ENCODE measurements around the gene GUCA2A. TPM values are rescaled to one million over a fixed set of nuclear protein-coding genes. Genes with fewer than 3 reads are reported as not detected.
A peak's percentile ranks its signal among the peaks of the same experiment; 100 is the strongest.

GUCA2A gene
- total RNA-seq, 1 donor from 2014 or later = 2.9 TPM

- peak; percentile 40 for DNase-seq (ENCODE audit: extremely low spot score, unreplicated experiment)
- Mint-ChIP-seq H3K9me3 (peaks cover 5% of the 10 kb centered on the region), H3K27ac (no peak overlapping the region), H3K27me3 (peaks cover 11% of the 10 kb centered on the region), H3K4me1 (ENCODE audit: unreplicated experiment) (no peaks in the 10 kb centered on the region), H3K4me3 (no peak overlapping the region), H3K36me3 (no peaks in the 10 kb centered on the region)
- no peak for TF ChIP-seq CTCF (conservative IDR thresholded peaks at IDR 0.05)
Measured at GRCh38 chr1:42128499-42128898, 36.0 kb downstream of the GUCA2A start.

- DNase-seq (ENCODE audit: extremely low spot score, unreplicated experiment) = peak; percentile 20
- Mint-ChIP-seq H3K9me3 (peaks cover 5% of the 10 kb centered on the region), H3K27ac (no peak overlapping the region), H3K4me1 (ENCODE audit: unreplicated experiment) (no peaks in the 10 kb centered on the region), H3K4me3 (no peak overlapping the region), H3K27me3 (peaks cover 11% of the 10 kb centered on the region), H3K36me3 (no peaks in the 10 kb centered on the region)
- TF ChIP-seq CTCF (conservative IDR thresholded peaks at IDR 0.05) = no peak
Measured at GRCh38 chr1:42127767-42128166, 36.8 kb downstream of the GUCA2A start.

GRCh38 chr1:42125552-42125951 is 39.0 kb downstream of the GUCA2A start:
- Mint-ChIP-seq H3K36me3 (no peaks in the 10 kb centered on the region), H3K27ac (no peak overlapping the region), H3K27me3 (peaks cover 11% of the 10 kb centered on the region), H3K4me1 (ENCODE audit: unreplicated experiment) (no peaks in the 10 kb centered on the region), H3K4me3 (no peak overlapping the region), H3K9me3 (peaks cover 10% of the 10 kb centered on the region)
- no peak for DNase-seq (ENCODE audit: extremely low spot score, unreplicated experiment)
- TF ChIP-seq CTCF (conservative IDR thresholded peaks at IDR 0.05) = no peak

GRCh38 chr1:42122408-42122807 is 42.1 kb downstream of the GUCA2A start:
- no peak overlapping the region for H3K4me3 Mint-ChIP-seq
- H3K27me3 Mint-ChIP-seq = peaks cover 5% of the 10 kb centered on the region
- peaks cover 10% of the 10 kb centered on the region for H3K9me3 Mint-ChIP-seq
- H3K4me1 Mint-ChIP-seq (ENCODE audit: unreplicated experiment) = no peaks in the 10 kb centered on the region
- no peak for TF ChIP-seq CTCF (conservative IDR thresholded peaks at IDR 0.05)
- H3K36me3 Mint-ChIP-seq = no peaks in the 10 kb centered on the region
- H3K27ac Mint-ChIP-seq = no peak overlapping the region
- DNase-seq (ENCODE audit: extremely low spot score, unreplicated experiment) = no peak

GRCh38 chr1:42118125-42118524 is 46.4 kb downstream of the GUCA2A start:
- Mint-ChIP-seq H3K36me3 (no peaks in the 10 kb centered on the region), H3K27me3 (peaks cover 16% of the 10 kb centered on the region), H3K9me3 (peaks cover 6% of the 10 kb centered on the region), H3K4me1 (ENCODE audit: unreplicated experiment) (no peaks in the 10 kb centered on the region), H3K4me3 (no peak overlapping the region), H3K27ac (no peak overlapping the region)
- no peak for TF ChIP-seq CTCF (conservative IDR thresholded peaks at IDR 0.05)
- DNase-seq (ENCODE audit: extremely low spot score, unreplicated experiment) = no peak

GRCh38 chr1:42117214-42117613 is 47.3 kb downstream of the GUCA2A start:
- Mint-ChIP-seq H3K4me1 (ENCODE audit: unreplicated experiment) (no peaks in the 10 kb centered on the region), H3K36me3 (no peaks in the 10 kb centered on the region), H3K27ac (no peak overlapping the region), H3K27me3 (peaks cover 16% of the 10 kb centered on the region), H3K9me3 (peaks cover 6% of the 10 kb centered on the region), H3K4me3 (no peak overlapping the region)
- TF ChIP-seq CTCF (conservative IDR thresholded peaks at IDR 0.05) = no peak
- no peak for DNase-seq (ENCODE audit: extremely low spot score, unreplicated experiment)

Data from type B pancreatic cell (in vitro differentiated cells).